ENCODE data around the gene IGFLR1.

IGFLR1 gene

GRCh38 chr19:35723671-35724070 is 18.6 kb downstream of the IGFLR1 start:
- Histone ChIP-seq H3K36me3 (ENCODE audit: insufficient read depth, low read length) (peaks cover 75% of the 10 kb centered on the region), H3K4me3 (ENCODE audit: low read length) (no peak overlapping the region), H3K27me3 (ENCODE audit: control insufficient read depth, insufficient read depth, low read length) (no peaks in the 10 kb centered on the region), H3K9ac (ENCODE audit: low read depth, low read length) (no peak overlapping the region), H3K9me3 (replicated peaks; ENCODE audit: low read length) (no peaks in the 10 kb centered on the region), H3K4me1 (ENCODE audit: control insufficient read depth, insufficient read depth, low read length) (peaks cover 9% of the 10 kb centered on the region), H3K4me2 (ENCODE audit: low read length) (no peak overlapping the region)

DNA sequence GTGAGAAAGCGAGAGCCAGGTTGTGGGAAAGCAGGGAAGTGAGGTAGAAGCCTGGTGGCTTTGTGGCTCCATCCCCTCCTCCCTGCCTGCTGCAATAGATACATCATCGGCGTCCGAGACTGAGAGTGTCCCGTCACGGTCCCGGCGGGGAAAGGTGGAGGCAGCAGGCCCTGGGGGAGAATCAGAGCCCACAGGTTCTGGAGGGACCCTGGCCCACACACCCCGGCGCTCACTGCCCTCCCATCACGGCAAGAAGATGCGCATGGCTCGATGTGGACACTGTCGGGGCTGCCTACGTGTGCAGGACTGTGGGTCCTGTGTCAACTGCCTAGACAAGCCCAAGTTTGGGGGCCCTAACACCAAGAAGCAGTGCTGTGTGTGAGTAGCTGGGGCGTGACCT is 19.4 kb downstream of the IGFLR1 start:
- Histone ChIP-seq H3K4me3 (ENCODE audit: low read length) (no peak overlapping the region), H3K4me1 (ENCODE audit: control insufficient read depth, insufficient read depth, low read length) (peaks cover 9% of the 10 kb centered on the region), H3K9me3 (replicated peaks; ENCODE audit: low read length) (no peaks in the 10 kb centered on the region)

GRCh38 chr19:35722461-35722860 is 19.8 kb downstream of the IGFLR1 start:
- Histone ChIP-seq H3K36me3 (ENCODE audit: insufficient read depth, low read length) (peaks cover 63% of the 10 kb centered on the region), H3K27me3 (ENCODE audit: control insufficient read depth, insufficient read depth, low read length) (no peaks in the 10 kb centered on the region), H3K4me3 (ENCODE audit: low read length) (no peak overlapping the region), H3K9me3 (replicated peaks; ENCODE audit: low read length) (no peaks in the 10 kb centered on the region), H3K4me1 (ENCODE audit: control insufficient read depth, insufficient read depth, low read length) (peaks cover 9% of the 10 kb centered on the region), H3K9ac (ENCODE audit: low read depth, low read length) (no peak overlapping the region), H3K4me2 (ENCODE audit: low read length) (no peak overlapping the region)

More for the DNA sequence above, 19.4 kb downstream of the IGFLR1 start:
- H3K9ac ChIP-seq (ENCODE audit: low read depth, low read length), result no peak overlapping the region
- no peak overlapping the region for H3K4me2 ChIP-seq (ENCODE audit: low read length)
- H3K36me3 ChIP-seq (ENCODE audit: insufficient read depth, low read length), result peaks cover 68% of the 10 kb centered on the region
- H3K27me3 ChIP-seq (ENCODE audit: control insufficient read depth, insufficient read depth, low read length), result no peaks in the 10 kb centered on the region

GRCh38 chr19:35721374-35721773 is 20.9 kb downstream of the IGFLR1 start:
- peaks cover 57% of the 10 kb centered on the region for H3K36me3 ChIP-seq (ENCODE audit: insufficient read depth, low read length)
- H3K4me2 ChIP-seq (ENCODE audit: low read length), result no peak overlapping the region
- no peak overlapping the region for H3K4me3 ChIP-seq (ENCODE audit: low read length)
- peaks cover 13% of the 10 kb centered on the region for H3K4me1 ChIP-seq (ENCODE audit: control insufficient read depth, insufficient read depth, low read length)
- H3K9me3 ChIP-seq (replicated peaks; ENCODE audit: low read length), result no peaks in the 10 kb centered on the region
- H3K27me3 ChIP-seq (ENCODE audit: control insufficient read depth, insufficient read depth, low read length), result no peaks in the 10 kb centered on the region
- H3K9ac ChIP-seq (ENCODE audit: low read depth, low read length), result no peak overlapping the region

- Histone ChIP-seq H3K9ac (ENCODE audit: low read depth, low read length) (no peak overlapping the region), H3K4me2 (ENCODE audit: low read length) (no peak overlapping the region), H3K9me3 (replicated peaks; ENCODE audit: low read length) (no peaks in the 10 kb centered on the region), H3K36me3 (ENCODE audit: insufficient read depth, low read length) (peaks cover 49% of the 10 kb centered on the region), H3K4me1 (ENCODE audit: control insufficient read depth, insufficient read depth, low read length) (peaks cover 20% of the 10 kb centered on the region), H3K4me3 (ENCODE audit: low read length) (no peak overlapping the region), H3K27me3 (ENCODE audit: control insufficient read depth, insufficient read depth, low read length) (no peaks in the 10 kb centered on the region)
Measured at GRCh38 chr19:35720648-35721047, 21.6 kb downstream of the IGFLR1 start.

- H3K4me2 ChIP-seq (ENCODE audit: low read length), result no peak overlapping the region
- H3K27me3 ChIP-seq (ENCODE audit: control insufficient read depth, insufficient read depth, low read length), result no peaks in the 10 kb centered on the region
- no peak overlapping the region for H3K4me3 ChIP-seq (ENCODE audit: low read length)
- H3K4me1 ChIP-seq (ENCODE audit: control insufficient read depth, insufficient read depth, low read length), result peaks cover 23% of the 10 kb centered on the region
- H3K9ac ChIP-seq (ENCODE audit: low read depth, low read length), result no peak overlapping the region
- no peaks in the 10 kb centered on the region for H3K9me3 ChIP-seq (replicated peaks; ENCODE audit: low read length)
- H3K36me3 ChIP-seq (ENCODE audit: insufficient read depth, low read length), result peaks cover 44% of the 10 kb centered on the region
Measured at GRCh38 chr19:35720163-35720524, 22.1 kb downstream of the IGFLR1 start.

GRCh38 chr19:35719402-35720162 is 22.7 kb downstream of the IGFLR1 start:
- Histone ChIP-seq H3K9ac (ENCODE audit: low read depth, low read length) (peak overlapping the region; percentile 91), H3K27me3 (ENCODE audit: control insufficient read depth, insufficient read depth, low read length) (no peaks in the 10 kb centered on the region), H3K9me3 (replicated peaks; ENCODE audit: low read length) (no peaks in the 10 kb centered on the region), H3K4me2 (ENCODE audit: low read length) (peak overlapping the region; percentile 87), H3K4me1 (ENCODE audit: control insufficient read depth, insufficient read depth, low read length) (peaks cover 23% of the 10 kb centered on the region), H3K36me3 (ENCODE audit: insufficient read depth, low read length) (peaks cover 39% of the 10 kb centered on the region), H3K4me3 (ENCODE audit: low read length) (peak overlapping the region; percentile 99)

DNA sequence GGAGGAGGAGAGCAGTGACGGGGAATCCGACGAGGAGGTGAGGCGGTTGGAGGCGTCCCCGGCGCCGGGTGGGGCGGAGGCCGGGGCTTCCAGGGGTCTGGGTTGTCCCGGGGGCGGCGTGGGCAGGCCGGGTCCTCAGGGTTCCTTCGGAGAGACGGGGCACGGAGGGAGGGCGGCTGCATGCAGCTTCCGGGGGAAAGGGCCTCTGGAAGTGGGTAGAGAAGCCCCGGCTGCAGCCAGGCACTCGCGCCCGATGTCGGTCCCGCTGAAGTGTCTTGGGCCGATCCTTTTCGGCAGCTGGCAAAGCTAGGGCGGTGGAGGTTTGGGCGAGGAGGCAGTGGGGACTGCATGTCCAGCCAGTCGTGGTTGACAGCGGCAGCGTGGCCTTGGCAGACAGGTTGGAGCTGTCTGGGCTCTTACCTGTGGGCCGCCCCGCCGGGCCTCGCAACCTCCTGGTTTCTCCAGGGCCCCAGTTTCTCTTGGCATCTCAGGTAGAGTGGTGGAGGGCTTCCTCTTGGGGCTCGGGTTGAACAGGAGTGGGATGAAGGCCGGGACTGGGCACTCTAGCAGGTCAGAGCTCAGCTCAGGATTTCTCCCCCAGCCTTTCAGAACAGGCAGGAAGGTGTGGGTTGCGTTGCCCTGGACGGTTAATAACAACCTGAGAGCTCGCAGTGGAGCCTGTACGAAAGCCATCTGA is 23.8 kb downstream of the IGFLR1 start:
- Histone ChIP-seq H3K9me3 (replicated peaks; ENCODE audit: low read length) (no peaks in the 10 kb centered on the region), H3K4me1 (ENCODE audit: control insufficient read depth, insufficient read depth, low read length) (peaks cover 23% of the 10 kb centered on the region), H3K27me3 (ENCODE audit: control insufficient read depth, insufficient read depth, low read length) (no peaks in the 10 kb centered on the region), H3K4me2 (ENCODE audit: low read length) (peak overlapping the region; percentile 87), H3K4me3 (ENCODE audit: low read length) (peak overlapping the region; percentile 99), H3K9ac (ENCODE audit: low read depth, low read length) (peak overlapping the region; percentile 91), H3K36me3 (ENCODE audit: insufficient read depth, low read length) (peaks cover 30% of the 10 kb centered on the region)

DNA sequence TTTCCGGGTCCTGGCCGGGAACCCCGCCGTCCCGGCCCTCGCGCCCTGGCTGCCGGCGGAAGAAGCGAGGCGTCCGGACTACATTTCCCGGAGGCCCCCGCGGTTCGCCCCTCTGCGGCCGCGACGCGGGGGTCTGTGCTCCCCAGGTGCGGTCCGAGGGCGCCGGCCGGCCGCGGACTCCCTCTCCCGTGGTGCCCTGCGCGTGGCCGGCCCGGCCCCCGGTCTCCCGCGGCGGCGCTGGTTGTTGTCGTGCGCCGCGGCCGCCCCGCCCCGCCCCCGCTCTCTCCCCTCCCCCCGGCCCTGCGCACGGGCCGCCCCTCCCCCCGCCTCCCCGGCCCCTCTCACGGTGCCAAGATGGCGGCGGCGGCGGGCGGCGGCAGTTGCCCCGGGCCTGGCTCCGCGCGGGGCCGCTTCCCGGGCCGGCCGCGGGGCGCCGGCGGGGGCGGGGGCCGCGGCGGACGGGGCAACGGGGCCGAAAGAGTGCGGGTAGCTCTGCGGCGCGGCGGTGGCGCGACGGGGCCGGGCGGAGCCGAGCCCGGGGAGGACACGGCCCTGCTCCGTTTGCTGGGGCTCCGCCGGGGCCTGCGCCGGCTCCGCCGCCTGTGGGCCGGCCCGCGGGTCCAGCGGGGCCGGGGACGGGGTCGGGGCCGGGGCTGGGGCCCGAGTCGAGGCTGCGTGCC is 24.4 kb downstream of the IGFLR1 start, which contains the start of gene KMT2B:
KMT2B (plus strand) TSS at position 339 of the 680 bp plus-strand sequence; CDS start at position 355, 16 bp downstream.
- Histone ChIP-seq H3K4me2 (ENCODE audit: low read length) (peak within 1 kb of the TSS; percentile 99), H3K4me3 (ENCODE audit: low read length) (peak within 1 kb of the TSS; percentile 99), H3K9me3 (replicated peaks; ENCODE audit: low read length) (no peaks in the 10 kb centered on the region), H3K27me3 (ENCODE audit: control insufficient read depth, insufficient read depth, low read length) (no peaks in the 10 kb centered on the region), H3K4me1 (ENCODE audit: control insufficient read depth, insufficient read depth, low read length) (peaks cover 23% of the 10 kb centered on the region), H3K9ac (ENCODE audit: low read depth, low read length) (peak within 1 kb of the TSS; percentile 91), H3K36me3 (ENCODE audit: insufficient read depth, low read length) (peaks cover 23% of the 10 kb centered on the region)

DNA sequence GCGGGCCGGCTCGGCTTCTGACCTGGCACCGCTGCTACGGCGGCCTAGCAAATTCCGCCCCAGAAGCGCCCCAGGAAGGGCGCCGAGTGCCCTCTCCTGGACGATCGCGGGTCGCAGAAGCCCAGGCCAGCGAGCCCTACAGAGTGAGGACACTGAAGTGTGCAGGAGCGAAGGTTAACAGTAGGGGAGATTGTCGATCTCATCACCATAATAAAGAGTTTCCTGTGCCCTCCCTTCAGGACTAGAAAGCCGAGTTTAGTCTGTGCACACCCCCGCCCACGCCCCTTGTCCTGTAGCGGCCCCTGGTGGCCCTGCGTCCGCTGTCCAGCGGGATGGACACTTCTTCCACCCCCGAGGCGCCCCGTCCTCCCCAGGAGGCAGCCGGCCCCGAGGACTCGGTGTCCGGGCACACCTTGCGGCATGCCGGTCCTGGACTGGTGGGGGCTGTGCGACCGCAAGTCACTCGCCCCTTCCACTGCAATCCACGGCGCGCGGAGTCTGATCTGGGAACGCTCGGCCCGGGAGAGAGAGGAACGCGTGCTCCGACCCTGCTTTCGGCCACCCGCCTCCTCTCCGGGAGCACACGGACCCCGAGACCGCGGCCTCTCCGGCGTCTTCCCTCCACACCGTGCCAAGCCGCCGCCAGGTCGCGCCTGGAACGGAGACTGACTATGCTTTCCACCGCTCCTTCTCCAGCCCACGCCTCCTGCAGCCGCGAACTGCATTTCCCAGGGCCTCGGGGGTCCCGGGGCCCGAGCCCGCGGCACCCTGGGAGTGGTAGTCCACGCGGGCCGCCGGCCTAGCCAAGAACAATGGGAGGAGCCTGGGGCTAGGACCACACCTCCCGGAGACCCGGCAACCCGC is 25.2 kb downstream of the IGFLR1 start:
- Histone ChIP-seq H3K4me2 (ENCODE audit: low read length) (peak overlapping the region; percentile 99), H3K36me3 (ENCODE audit: insufficient read depth, low read length) (peaks cover 16% of the 10 kb centered on the region), H3K4me3 (ENCODE audit: low read length) (peak overlapping the region; percentile 99), H3K27me3 (ENCODE audit: control insufficient read depth, insufficient read depth, low read length) (no peaks in the 10 kb centered on the region), H3K4me1 (ENCODE audit: control insufficient read depth, insufficient read depth, low read length) (peaks cover 23% of the 10 kb centered on the region), H3K9me3 (replicated peaks; ENCODE audit: low read length) (no peaks in the 10 kb centered on the region), H3K9ac (ENCODE audit: low read depth, low read length) (peak overlapping the region; percentile 86)

Measured in skeletal muscle satellite cell (primary cell).